Aorta (tissue), 5 donors: ENCODE measurements around the gene DNAH11. TPM values are rescaled to one million over a fixed set of nuclear protein-coding genes. Genes with fewer than 3 reads are reported as not detected.
"Not testable (repeated sequence)": the region's sequence is repeated elsewhere in the genome, so short reads cannot be mapped to it uniquely, and the experiment has no call there.

Experiments used
- ATAC-seq: fragments of 200-7000 bp; cut with Tn5 transposase; one replicate; pipeline ENCODE4 v1.9.1; 2022; ENCODE audit warnings: moderate library complexity; ENCODE audit not compliant: low FRiP score
- DNase-seq, 2 donors: peaks; one replicate each; pipeline ENCODE4 v3.0.0-alpha.2; 2020
- H3K27ac ChIP-seq, 2 donors: one replicate each; pipeline ENCODE4 v1.5.1; 2013; ENCODE audit warnings: low read length in 2 of 2, mild to moderate bottlenecking in 2 of 2, moderate library complexity in 2 of 2, control low read depth in 1 of 2, inconsistent platforms in 1 of 2, low read depth in 1 of 2
- H3K27me3 ChIP-seq, 2 donors: one replicate each; pipeline ENCODE4 v1.6.1; 2013; ENCODE audit warnings: control low read depth in 1 of 2, low read length in 1 of 2, mild to moderate bottlenecking in 1 of 2, moderate library complexity in 1 of 2; ENCODE audit not compliant: insufficient read depth in 2 of 2, control insufficient read depth in 1 of 2
- H3K36me3 ChIP-seq, 2 donors: one replicate each; pipeline ENCODE4 v1.6.1; 2013; ENCODE audit warnings: control low read depth in 1 of 2, low read length in 1 of 2, mild to moderate bottlenecking in 1 of 2; ENCODE audit not compliant: insufficient read depth in 2 of 2, control insufficient read depth in 1 of 2
- H3K4me1 ChIP-seq, 2 donors: one replicate each; pipeline ENCODE4 v1.6.1; 2013; ENCODE audit warnings: low read length in 2 of 2, control low read depth in 1 of 2, mild to moderate bottlenecking in 1 of 2, moderate library complexity in 1 of 2; ENCODE audit not compliant: insufficient read depth in 2 of 2, control insufficient read depth in 1 of 2
- H3K4me3 ChIP-seq, 2 donors: one replicate each; pipeline ENCODE4 v1.5.1; 2013; ENCODE audit warnings: low read length in 2 of 2, control low read depth in 1 of 2, mild to moderate bottlenecking in 1 of 2
- H3K9me3 ChIP-seq: one replicate; pipeline ENCODE4 v1.6.1; 2013; ENCODE audit warnings: mild to moderate bottlenecking, low read length; ENCODE audit not compliant: control insufficient read depth
- WGBS, 2 donors: extraction: QIAGEN DNeasy Blood & Tissue Kit; methylation state at CpG; one replicate each; pipeline ENCODE4 v1.1.7; 2013; 5-methylcytosine and 5-hydroxymethylcytosine counted together
- intact Hi-C, 2 donors: fragments of 100-400 bp; cut with DNase I; formaldehyde crosslinking; loops; one replicate each; pipeline versions ENCODE4 v1.14.2 to v1.15.0; 2022
- polyA plus RNA-seq, 2 donors: library from polyadenylated mRNA; stranded (reverse); fragments of 200-250 nt; gene quantifications; one replicate each; pipeline ENCODE4 v1.2.3, GENCODE V29; 2013
- total RNA-seq, 2 donors: library from RNA; stranded (reverse); fragmentation: NEBNext Ultra II Directional; extraction: Animal tissue kit (Norgen Biotek cat#: 25700); gene quantifications; one replicate each; pipeline ENCODE4 v1.2.1, GENCODE V29; 2021
- donor health status: healthy with polysubstance abuse.
- donor health status: Bipolar disorder and iron deficiency.
- donor health status: DM: no; HTN: no; CAD: no.
- donor health status: DM: no; HTN: no; CAD: no.
- donor health status: DM: yes; HTN: yes; CAD: no.

Gene DNAH11
- total and polyA plus RNA-seq, 4 donors: 2.5 to 3.3 (median 2.6) TPM; not detected in 1

- 85 to 97% methylated on average over 1 of the region's 1 CpG for WGBS, 2 donors
- ATAC-seq: no peak
- Histone ChIP-seq H3K4me1 (no peaks in the 10 kb centered on the region), H3K27me3 (no peaks in the 10 kb centered on the region), H3K9me3 (no peaks in the 10 kb centered on the region), H3K4me3 (no peak overlapping the region), H3K27ac (no peak overlapping the region), H3K36me3 (no peaks in the 10 kb centered on the region)
- no peak for DNase-seq
- intact Hi-C loops: no loop called here
Measured at GRCh38 chr7:21524680-21525079, 18.2 kb upstream of the DNAH11 start.

- no peak for DNase-seq
- intact Hi-C loops: no loop called here
Measured at GRCh38 chr7:21526007-21526406, 16.8 kb upstream of the DNAH11 start.

GRCh38 chr7:21526448-21526847, 16.4 kb upstream of the DNAH11 start:
- Histone ChIP-seq H3K4me3 (no peak overlapping the region), H3K4me1 (no peaks in the 10 kb centered on the region), H3K9me3 (no peaks in the 10 kb centered on the region), H3K36me3 (no peaks in the 10 kb centered on the region), H3K27me3 (no peaks in the 10 kb centered on the region), H3K27ac (no peak overlapping the region)
- intact Hi-C loops: no loop called here
- ATAC-seq: no peak
- no peak for DNase-seq
- 94% methylated on average over 3 of the region's 3 CpGs for WGBS, 2 donors

More at GRCh38 chr7:21526007-21526406, 16.8 kb upstream of the DNAH11 start:
- no peaks in the 10 kb centered on the region for H3K27me3 ChIP-seq
- no peak for ATAC-seq
- H3K9me3 ChIP-seq: no peaks in the 10 kb centered on the region
- H3K4me1 ChIP-seq: no peaks in the 10 kb centered on the region
- no peak overlapping the region for H3K27ac ChIP-seq
- H3K4me3 ChIP-seq: no peak overlapping the region
- H3K36me3 ChIP-seq: no peaks in the 10 kb centered on the region

- ATAC-seq, H3K4me1 ChIP-seq, H3K4me3 ChIP-seq, DNase-seq, H3K27ac ChIP-seq, H3K27me3 ChIP-seq, intact Hi-C loops, H3K36me3 ChIP-seq, H3K9me3 ChIP-seq: not testable (repeated sequence)
- WGBS, 2 donors: 58 to 84% methylated on average over 1 of the region's 1 CpG
Measured at GRCh38 chr7:21532485-21532884, 10.4 kb upstream of the DNAH11 start.

GRCh38 chr7:21533646-21534045, 9.2 kb upstream of the DNAH11 start:
- intact Hi-C loops, DNase-seq: not testable (repeated sequence)

GRCh38 chr7:21536445-21537118, 6.3 kb upstream of the DNAH11 start:
- H3K4me3 ChIP-seq, H3K4me1 ChIP-seq, H3K9me3 ChIP-seq, intact Hi-C loops, DNase-seq, H3K36me3 ChIP-seq, H3K27me3 ChIP-seq, ATAC-seq, H3K27ac ChIP-seq: not testable (repeated sequence)
- 91 to 94% methylated on average over 27 of the region's 27 CpGs for WGBS, 2 donors

More at GRCh38 chr7:21533646-21534045, 9.2 kb upstream of the DNAH11 start:
- not testable (repeated sequence) for H3K4me3 ChIP-seq, ATAC-seq, H3K27ac ChIP-seq, H3K27me3 ChIP-seq, H3K4me1 ChIP-seq, H3K36me3 ChIP-seq, H3K9me3 ChIP-seq

- Histone ChIP-seq H3K4me1 (no peaks in the 10 kb centered on the region), H3K27me3 (no peaks in the 10 kb centered on the region), H3K36me3 (no peaks in the 10 kb centered on the region), H3K4me3 (no peak overlapping the region), H3K27ac (no peak overlapping the region), H3K9me3 (no peaks in the 10 kb centered on the region)
- DNase-seq (no peak), ATAC-seq (no peak)
- intact Hi-C loops: no loop called here
- 79 to 81% methylated on average over 3 of the region's 3 CpGs for WGBS, 2 donors
Measured at GRCh38 chr7:21538936-21539495, 3.8 kb upstream of the DNAH11 start.

- Histone ChIP-seq H3K9me3 (no peaks in the 10 kb centered on the region), H3K4me3 (peak overlapping the region in 1 of 2 donors; percentile 24), H3K4me1 (no peaks in the 10 kb centered on the region), H3K36me3 (no peaks in the 10 kb centered on the region), H3K27me3 (no peaks in the 10 kb centered on the region), H3K27ac (no peak overlapping the region)
- ATAC-seq (peak; percentile 31), DNase-seq (no peak)
- intact Hi-C loops: no loop called here
- 8% methylated on average over 31 of the region's 31 CpGs for WGBS, 2 donors
Measured at GRCh38 chr7:21543528-21544302, 876 bp downstream of the DNAH11 start.

- H3K4me3 ChIP-seq: no peak overlapping the region
- DNase-seq: no peak
- intact Hi-C loops: no loop called here
- H3K36me3 ChIP-seq: no peaks in the 10 kb centered on the region
- 44 to 51% methylated on average over 3 of the region's 3 CpGs for WGBS, 2 donors
- no peaks in the 10 kb centered on the region for H3K27me3 ChIP-seq
- no peaks in the 10 kb centered on the region for H3K9me3 ChIP-seq
- no peaks in the 10 kb centered on the region for H3K4me1 ChIP-seq
- ATAC-seq: no peak
- no peak overlapping the region for H3K27ac ChIP-seq
Measured at GRCh38 chr7:21544303-21544656, 1.4 kb downstream of the DNAH11 start.
